IPS-18a (cell line): Measurements from ENCODE around the gene NEK5.
A peak's percentile ranks its signal among the peaks of the same experiment; 100 is the strongest.

Experiments used
- H3K27ac ChIP-seq: one replicate; pipeline ENCODE4 v1.5.1; 2013; ENCODE audit warnings: low read length
- H3K27me3 ChIP-seq: one replicate; pipeline ENCODE4 v1.6.1; 2013; ENCODE audit warnings: mild to moderate bottlenecking, low read length; ENCODE audit not compliant: control insufficient read depth, insufficient read depth
- H3K36me3 ChIP-seq: one replicate; pipeline ENCODE4 v1.6.1; 2013; ENCODE audit warnings: low read depth, low read length; ENCODE audit not compliant: control insufficient read depth
- H3K4me1 ChIP-seq: one replicate; pipeline ENCODE4 v1.6.1; 2013; ENCODE audit warnings: low read depth, low read length; ENCODE audit not compliant: control insufficient read depth
- H3K4me3 ChIP-seq: one replicate; pipeline ENCODE4 v1.5.1; 2013; ENCODE audit warnings: low read length
- H3K9ac ChIP-seq: one replicate; pipeline ENCODE4 v1.6.1; 2013; ENCODE audit warnings: mild to moderate bottlenecking, low read length, moderate library complexity
- H3K9me3 ChIP-seq: one replicate; pipeline ENCODE4 v1.6.1; 2013; ENCODE audit warnings: low read depth, low read length; ENCODE audit not compliant: control insufficient read depth

NEK5 gene

GRCh38 chr13:52026246-52026626 lies 102.6 kb downstream of the NEK5 start:
- Histone ChIP-seq H3K4me1 (no peaks in the 10 kb centered on the region), H3K27me3 (no peaks in the 10 kb centered on the region), H3K36me3 (peaks cover 30% of the 10 kb centered on the region), H3K9me3 (no peaks in the 10 kb centered on the region), H3K9ac (no peak overlapping the region), H3K27ac (no peak overlapping the region), H3K4me3 (no peak overlapping the region)

GRCh38 chr13:52025475-52026245 lies 103.2 kb downstream of the NEK5 start:
- Histone ChIP-seq H3K27me3 (no peaks in the 10 kb centered on the region), H3K9ac (no peak overlapping the region), H3K4me1 (no peaks in the 10 kb centered on the region), H3K27ac (no peak overlapping the region), H3K4me3 (no peak overlapping the region), H3K36me3 (peaks cover 35% of the 10 kb centered on the region), H3K9me3 (no peaks in the 10 kb centered on the region)

GRCh38 chr13:52024481-52024880 lies 104.4 kb downstream of the NEK5 start, which contains the start of gene UTP14C:
TSS of gene UTP14C (plus strand) at chr13:52024691. CDS start at chr13:52028805, 4,114 bp downstream.
- Histone ChIP-seq H3K4me3 (no peak within 1 kb of the TSS), H3K36me3 (peaks cover 43% of the 10 kb centered on the region), H3K27ac (no peak within 1 kb of the TSS)

GRCh38 chr13:52022356-52022755 lies 106.5 kb downstream of the NEK5 start:
- Histone ChIP-seq H3K4me1 (no peaks in the 10 kb centered on the region), H3K36me3 (peaks cover 33% of the 10 kb centered on the region)

More at GRCh38 chr13:52024481-52024880, 104.4 kb downstream of the NEK5 start, which contains the start of gene UTP14C:
- H3K4me1 ChIP-seq: no peaks in the 10 kb centered on the region
- H3K9ac ChIP-seq: no peak within 1 kb of the TSS
- H3K9me3 ChIP-seq: no peaks in the 10 kb centered on the region
- H3K27me3 ChIP-seq: no peaks in the 10 kb centered on the region

GRCh38 chr13:52020191-52020590 lies 108.7 kb downstream of the NEK5 start:
- H3K27me3 ChIP-seq: no peaks in the 10 kb centered on the region
- H3K9ac ChIP-seq: no peak overlapping the region
- peaks cover 24% of the 10 kb centered on the region for H3K36me3 ChIP-seq
- no peaks in the 10 kb centered on the region for H3K9me3 ChIP-seq
- H3K4me1 ChIP-seq: no peaks in the 10 kb centered on the region
- no peak overlapping the region for H3K4me3 ChIP-seq
- no peak overlapping the region for H3K27ac ChIP-seq

More at GRCh38 chr13:52022356-52022755, 106.5 kb downstream of the NEK5 start:
- Histone ChIP-seq H3K9me3 (no peaks in the 10 kb centered on the region), H3K4me3 (no peak overlapping the region), H3K27ac (no peak overlapping the region), H3K27me3 (no peaks in the 10 kb centered on the region), H3K9ac (no peak overlapping the region)

- H3K9ac ChIP-seq: no peak overlapping the region
- no peaks in the 10 kb centered on the region for H3K4me1 ChIP-seq
- no peaks in the 10 kb centered on the region for H3K27me3 ChIP-seq
- H3K9me3 ChIP-seq: no peaks in the 10 kb centered on the region
- peaks cover 20% of the 10 kb centered on the region for H3K36me3 ChIP-seq
- no peak overlapping the region for H3K4me3 ChIP-seq
- no peak overlapping the region for H3K27ac ChIP-seq
Observed at GRCh38 chr13:52016296-52016695, 112.6 kb downstream of the NEK5 start.

GRCh38 chr13:52012512-52012836 lies 116.4 kb downstream of the NEK5 start:
- Histone ChIP-seq H3K27ac (peak overlapping the region; percentile 11), H3K4me3 (peak overlapping the region; percentile 96), H3K27me3 (peaks cover 25% of the 10 kb centered on the region), H3K9me3 (no peaks in the 10 kb centered on the region), H3K36me3 (peaks cover under 1% of the 10 kb centered on the region), H3K4me1 (no peaks in the 10 kb centered on the region), H3K9ac (peak overlapping the region; percentile 84)

GRCh38 chr13:52011632-52012511 lies 117.0 kb downstream of the NEK5 start, which contains the start of gene ALG11:
TSS of gene ALG11 (plus strand) at chr13:52012398. CDS start at chr13:52012419, 21 bp downstream.
- Histone ChIP-seq H3K9me3 (no peaks in the 10 kb centered on the region), H3K36me3 (no peaks in the 10 kb centered on the region), H3K4me1 (no peaks in the 10 kb centered on the region), H3K27ac (peak within 1 kb of the TSS; percentile 11), H3K9ac (peak within 1 kb of the TSS; percentile 84), H3K27me3 (peaks cover 25% of the 10 kb centered on the region), H3K4me3 (peak within 1 kb of the TSS; percentile 96)

- H3K27me3 ChIP-seq: peaks cover 25% of the 10 kb centered on the region
- H3K9ac ChIP-seq: peak within 1 kb of the TSS; percentile 84
- no peaks in the 10 kb centered on the region for H3K36me3 ChIP-seq
- H3K4me3 ChIP-seq: peak within 1 kb of the TSS; percentile 96
- H3K9me3 ChIP-seq: no peaks in the 10 kb centered on the region
- no peaks in the 10 kb centered on the region for H3K4me1 ChIP-seq
- peak within 1 kb of the TSS; percentile 11 for H3K27ac ChIP-seq
Observed at GRCh38 chr13:52010890-52011631, 117.8 kb downstream of the NEK5 start, which contains the start of gene ATP7B. TSS of gene ATP7B (minus strand) at chr13:52011450. CDS start at chr13:52011337, 113 bp downstream.

- H3K4me1 ChIP-seq: no peaks in the 10 kb centered on the region
- no peak overlapping the region for H3K9ac ChIP-seq
- H3K9me3 ChIP-seq: no peaks in the 10 kb centered on the region
- no peak overlapping the region for H3K27ac ChIP-seq
- peaks cover 25% of the 10 kb centered on the region for H3K27me3 ChIP-seq
- H3K36me3 ChIP-seq: no peaks in the 10 kb centered on the region
- H3K4me3 ChIP-seq: no peak overlapping the region
Observed at GRCh38 chr13:52009946-52010345, 118.9 kb downstream of the NEK5 start.
